Subcutaneous preadipocyte (primary cell): ENCODE measurements around the gene SPTSSB. TPM values are rescaled to one million over a fixed set of nuclear protein-coding genes. Genes with fewer than 3 reads are reported as not detected.

Source experiments
- total RNA-seq: library from RNA; depleted of rRNA; stranded (reverse); fragments of >200 nt; gene quantifications from 2 replicates; pipeline ENCODE4 v1.2.3, GENCODE V29; 2012

SPTSSB gene, protein sequence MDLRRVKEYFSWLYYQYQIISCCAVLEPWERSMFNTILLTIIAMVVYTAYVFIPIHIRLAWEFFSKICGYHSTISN
- total RNA-seq = 0.20 and 0.37 TPM in 2 replicates

GRCh38 chr3:161371441-161372320, at the start of gene SPTSSB:
Gene SPTSSB, minus strand, starts transcription at chr3:161371517. Its CDS starts 25,194 bp downstream, at chr3:161346323.

Other genes with a start within 250 kb of the SPTSSB start
- gene NMD3, start 150.2 kb downstream of the SPTSSB start, total RNA-seq = 48.9 and 69.2 TPM in 2 replicates
- gene OTOL1, start 125.3 kb upstream of the SPTSSB start, total RNA-seq = not detected in 2 replicates